Activated CD4-positive, alpha-beta T cell treated with anti-CD3 and anti-CD28 coated beads, Interleukin-2, amount 50 U/mL, for 1 hour (primary cell): ENCODE results near the gene GPRC6A.

Experiments
- DNase-seq: peaks from one replicate; pipeline ENCODE4 v3.0.0-alpha.2; 2020

Gene GPRC6A

GRCh38 chr6:116773886-116774285 lies 55.0 kb downstream of the GPRC6A start:
- DNase-seq = no peak

- no peak for DNase-seq
These were observed 56.4 kb downstream of the GPRC6A start for GRCh38 chr6:116772450-116772849.

GRCh38 chr6:116767715-116768114 lies 61.2 kb downstream of the GPRC6A start:
- no peak for DNase-seq

- DNase-seq = no peak
These were observed 62.2 kb downstream of the GPRC6A start for GRCh38 chr6:116766506-116767176.

GRCh38 chr6:116764961-116765841 lies 63.7 kb downstream of the GPRC6A start, which contains the start of gene FAM162B:
FAM162B (minus strand) TSS chr6:116765719; CDS start chr6:116765576, 143 bp downstream.
- DNase-seq = no peak

GRCh38 chr6:116764629-116764960 lies 64.3 kb downstream of the GPRC6A start:
- no peak for DNase-seq

GRCh38 chr6:116763906-116764628 lies 64.8 kb downstream of the GPRC6A start:
- DNase-seq = no peak

- no peak for DNase-seq
These were observed 65.8 kb downstream of the GPRC6A start for GRCh38 chr6:116763048-116763447.

- no peak for DNase-seq
These were observed 66.6 kb downstream of the GPRC6A start for GRCh38 chr6:116762235-116762634.

- DNase-seq = no peak
These were observed 67.1 kb downstream of the GPRC6A start for GRCh38 chr6:116761779-116762178.

GRCh38 chr6:116745176-116745575 lies 83.7 kb downstream of the GPRC6A start:
- no peak for DNase-seq
